Measurements from ENCODE around the gene NLE1.

Gene NLE1

GRCh38 chr17:35129973-35130351 is 12.1 kb downstream of the NLE1 start:
- H3K4me3 Mint-ChIP-seq: no peak overlapping the region
- H3K4me1 Mint-ChIP-seq: no peaks in the 10 kb centered on the region
- no peaks in the 10 kb centered on the region for H3K27me3 Mint-ChIP-seq (ENCODE audit: low read depth, poor library complexity)
- H3K36me3 Mint-ChIP-seq (ENCODE audit: low read depth): peaks cover 29% of the 10 kb centered on the region
- H3K9me3 Mint-ChIP-seq: no peaks in the 10 kb centered on the region
- peak overlapping the region; percentile 36 for H3K27ac Mint-ChIP-seq
- DNase-seq: no peak
- TF ChIP-seq CTCF (IDR thresholded peaks at IDR 0.05): no peak

- H3K27me3 Mint-ChIP-seq (ENCODE audit: low read depth, poor library complexity): no peaks in the 10 kb centered on the region
- H3K9me3 Mint-ChIP-seq: no peaks in the 10 kb centered on the region
- no peaks in the 10 kb centered on the region for H3K4me1 Mint-ChIP-seq
- no peak for DNase-seq
- H3K36me3 Mint-ChIP-seq (ENCODE audit: low read depth): peaks cover 23% of the 10 kb centered on the region
- H3K4me3 Mint-ChIP-seq: no peak overlapping the region
- TF ChIP-seq CTCF (IDR thresholded peaks at IDR 0.05): no peak
- no peak overlapping the region for H3K27ac Mint-ChIP-seq
Observed at GRCh38 chr17:35129154-35129972, 12.7 kb downstream of the NLE1 start.

GRCh38 chr17:35127751-35128514 is 14.2 kb downstream of the NLE1 start:
- peaks cover 12% of the 10 kb centered on the region for H3K36me3 Mint-ChIP-seq (ENCODE audit: low read depth)
- no peaks in the 10 kb centered on the region for H3K4me1 Mint-ChIP-seq
- H3K27ac Mint-ChIP-seq: no peak overlapping the region
- TF ChIP-seq CTCF (IDR thresholded peaks at IDR 0.05): no peak
- peaks cover 4% of the 10 kb centered on the region for H3K27me3 Mint-ChIP-seq (ENCODE audit: low read depth, poor library complexity)
- no peaks in the 10 kb centered on the region for H3K9me3 Mint-ChIP-seq
- DNase-seq: no peak
- no peak overlapping the region for H3K4me3 Mint-ChIP-seq

- no peak within 1 kb of the TSS for H3K4me3 Mint-ChIP-seq
- peaks cover 34% of the 10 kb centered on the region for H3K27me3 Mint-ChIP-seq (ENCODE audit: low read depth, poor library complexity)
- peaks cover 14% of the 10 kb centered on the region for H3K4me1 Mint-ChIP-seq
- no peak within 1 kb of the TSS for H3K27ac Mint-ChIP-seq
- no peak for DNase-seq
- TF ChIP-seq CTCF (IDR thresholded peaks at IDR 0.05): no peak
- peaks cover 5% of the 10 kb centered on the region for H3K36me3 Mint-ChIP-seq (ENCODE audit: low read depth)
- no peaks in the 10 kb centered on the region for H3K9me3 Mint-ChIP-seq
Observed at GRCh38 chr17:35121315-35121714, 20.8 kb downstream of the NLE1 start, which contains the start of gene FNDC8. TSS of gene FNDC8 (plus strand) at chr17:35121615. CDS start at chr17:35121694, 79 bp downstream.

GRCh38 chr17:35119370-35120165 is 22.5 kb downstream of the NLE1 start, which contains the start of gene RAD51D:
TSS of gene RAD51D (minus strand) at chr17:35119860. CDS start at chr17:35119613, 247 bp downstream.
- no peak within 1 kb of the TSS for H3K27ac Mint-ChIP-seq
- peak within 1 kb of the TSS; percentile 87 for H3K4me3 Mint-ChIP-seq
- DNase-seq: peak; percentile 86
- peaks cover 14% of the 10 kb centered on the region for H3K4me1 Mint-ChIP-seq
- peak; percentile 80 for TF ChIP-seq CTCF (IDR thresholded peaks at IDR 0.05)
- H3K27me3 Mint-ChIP-seq (ENCODE audit: low read depth, poor library complexity): peaks cover 34% of the 10 kb centered on the region
- no peaks in the 10 kb centered on the region for H3K9me3 Mint-ChIP-seq
- H3K36me3 Mint-ChIP-seq (ENCODE audit: low read depth): peaks cover 16% of the 10 kb centered on the region
